ENCODE data around the gene CAMKK1.

Gene CAMKK1

DNA sequence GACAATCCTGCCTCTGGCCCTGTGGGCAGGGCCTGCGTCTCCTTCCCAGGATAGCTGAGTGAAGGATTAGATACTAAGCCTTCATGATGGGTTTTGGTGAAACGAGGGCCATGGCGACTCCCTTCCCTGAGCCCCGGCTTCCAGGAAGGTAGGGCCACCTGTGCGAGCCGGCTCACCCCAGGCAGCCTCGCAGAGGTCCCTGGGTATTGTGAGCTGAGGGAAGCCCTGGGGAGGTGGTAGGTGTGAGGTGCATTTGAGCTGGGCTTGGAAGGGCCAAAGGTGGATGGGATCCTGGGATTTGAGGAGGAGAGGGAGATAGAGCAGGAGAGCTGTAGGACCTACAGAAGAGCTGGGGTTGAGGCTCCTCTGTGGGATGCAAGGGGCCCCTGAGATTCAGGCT lies 29.9 kb upstream of the CAMKK1 start:
- no peak for DNase-seq (ENCODE audit: low spot score)
- Histone ChIP-seq H3K27ac (ENCODE audit: poor library complexity, severe bottlenecking) (no peak overlapping the region), H3K36me3 (ENCODE audit: low read depth) (no peaks in the 10 kb centered on the region), H3K4me3 (ENCODE audit: severe bottlenecking) (no peak overlapping the region), H3K27me3 (ENCODE audit: insufficient read depth, poor library complexity, severe bottlenecking) (no peaks in the 10 kb centered on the region), H3K4me1 (ENCODE audit: insufficient read depth, poor library complexity, severe bottlenecking) (no peaks in the 10 kb centered on the region), H3K9me3 (ENCODE audit: severe bottlenecking) (no peaks in the 10 kb centered on the region)
- TF ChIP-seq, protein P1, sequence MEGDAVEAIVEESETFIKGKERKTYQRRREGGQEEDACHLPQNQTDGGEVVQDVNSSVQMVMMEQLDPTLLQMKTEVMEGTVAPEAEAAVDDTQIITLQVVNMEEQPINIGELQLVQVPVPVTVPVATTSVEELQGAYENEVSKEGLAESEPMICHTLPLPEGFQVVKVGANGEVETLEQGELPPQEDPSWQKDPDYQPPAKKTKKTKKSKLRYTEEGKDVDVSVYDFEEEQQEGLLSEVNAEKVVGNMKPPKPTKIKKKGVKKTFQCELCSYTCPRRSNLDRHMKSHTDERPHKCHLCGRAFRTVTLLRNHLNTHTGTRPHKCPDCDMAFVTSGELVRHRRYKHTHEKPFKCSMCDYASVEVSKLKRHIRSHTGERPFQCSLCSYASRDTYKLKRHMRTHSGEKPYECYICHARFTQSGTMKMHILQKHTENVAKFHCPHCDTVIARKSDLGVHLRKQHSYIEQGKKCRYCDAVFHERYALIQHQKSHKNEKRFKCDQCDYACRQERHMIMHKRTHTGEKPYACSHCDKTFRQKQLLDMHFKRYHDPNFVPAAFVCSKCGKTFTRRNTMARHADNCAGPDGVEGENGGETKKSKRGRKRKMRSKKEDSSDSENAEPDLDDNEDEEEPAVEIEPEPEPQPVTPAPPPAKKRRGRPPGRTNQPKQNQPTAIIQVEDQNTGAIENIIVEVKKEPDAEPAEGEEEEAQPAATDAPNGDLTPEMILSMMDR (IDR thresholded peaks at IDR 0.05; ENCODE audit: poor library complexity, severe bottlenecking) = no peak
- no peak for ATAC-seq (ENCODE audit: low read depth)

DNA sequence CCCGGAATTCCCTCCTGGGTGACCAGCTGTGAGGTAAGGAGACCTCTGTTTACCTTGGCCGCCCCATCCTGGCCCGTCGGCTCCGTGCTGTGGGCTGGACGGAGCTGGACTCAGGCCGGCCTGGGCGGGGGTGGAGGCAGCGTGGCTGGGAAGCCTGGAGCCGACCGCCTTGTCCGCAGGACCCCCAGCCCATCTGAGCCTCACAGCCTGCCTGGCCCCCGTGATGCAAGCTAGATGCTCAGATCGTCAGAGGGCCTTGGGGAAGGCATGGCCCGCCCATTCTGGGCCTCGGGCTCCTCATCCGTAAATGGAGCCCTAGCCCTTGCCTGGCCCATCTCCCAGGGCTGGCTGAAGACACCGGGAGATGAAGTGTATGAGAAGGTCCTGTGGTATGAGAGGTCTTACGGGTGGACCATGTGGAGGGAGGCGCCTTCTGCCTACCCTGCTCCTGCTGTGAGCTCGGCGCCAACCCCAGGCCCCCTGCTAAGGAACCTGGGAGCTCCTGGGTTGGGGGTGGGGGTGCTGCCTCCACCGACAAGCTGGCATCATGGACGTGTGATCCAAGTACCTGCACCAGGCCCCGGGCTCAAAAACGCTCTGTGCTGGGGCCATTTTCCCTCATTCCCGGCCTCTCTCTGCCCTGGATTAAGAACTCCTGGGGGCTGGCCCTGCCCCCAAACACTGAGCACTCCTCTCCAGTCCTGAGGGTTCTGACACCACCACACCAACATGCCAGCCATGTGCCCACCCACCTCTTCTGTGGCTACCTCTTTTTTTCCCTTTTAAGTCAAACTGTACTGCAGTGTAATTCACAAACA lies 28.9 kb upstream of the CAMKK1 start:
- Histone ChIP-seq H3K27me3 (ENCODE audit: insufficient read depth, poor library complexity, severe bottlenecking) (no peaks in the 10 kb centered on the region), H3K36me3 (ENCODE audit: low read depth) (no peaks in the 10 kb centered on the region), H3K27ac (ENCODE audit: poor library complexity, severe bottlenecking) (no peak overlapping the region), H3K4me1 (ENCODE audit: insufficient read depth, poor library complexity, severe bottlenecking) (no peaks in the 10 kb centered on the region), H3K9me3 (ENCODE audit: severe bottlenecking) (no peaks in the 10 kb centered on the region), H3K4me3 (ENCODE audit: severe bottlenecking) (no peak overlapping the region)
- ATAC-seq (ENCODE audit: low read depth) (no peak), DNase-seq (ENCODE audit: low spot score) (no peak)
- TF ChIP-seq, protein P1 (IDR thresholded peaks at IDR 0.05; ENCODE audit: poor library complexity, severe bottlenecking) = no peak

DNA sequence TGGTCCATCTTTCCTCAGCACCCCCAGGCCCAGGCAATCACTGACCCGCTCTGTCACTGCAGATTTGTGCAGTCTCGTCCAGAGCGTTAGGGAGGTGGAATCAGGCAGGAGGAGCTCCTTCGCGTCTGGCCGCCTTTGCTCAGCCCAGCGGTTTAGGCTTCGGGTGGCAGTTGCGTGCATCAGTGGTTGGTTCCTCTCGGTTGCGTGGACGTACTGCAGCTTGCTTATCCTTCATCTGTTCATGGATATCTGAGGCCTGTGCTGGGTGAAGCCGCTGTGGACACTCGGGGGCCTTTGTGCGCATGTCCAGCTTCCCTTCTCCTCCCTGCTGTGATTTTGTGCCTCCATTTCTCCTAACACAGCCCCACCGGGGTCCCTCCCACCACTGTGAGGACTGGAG lies 28.2 kb upstream of the CAMKK1 start:
- TF ChIP-seq, protein P1 (IDR thresholded peaks at IDR 0.05; ENCODE audit: poor library complexity, severe bottlenecking) = no peak
- ATAC-seq (ENCODE audit: low read depth) = no peak
- Histone ChIP-seq H3K27ac (ENCODE audit: poor library complexity, severe bottlenecking) (no peak overlapping the region), H3K27me3 (ENCODE audit: insufficient read depth, poor library complexity, severe bottlenecking) (no peaks in the 10 kb centered on the region), H3K9me3 (ENCODE audit: severe bottlenecking) (no peaks in the 10 kb centered on the region), H3K4me3 (ENCODE audit: severe bottlenecking) (no peak overlapping the region), H3K36me3 (ENCODE audit: low read depth) (no peaks in the 10 kb centered on the region), H3K4me1 (ENCODE audit: insufficient read depth, poor library complexity, severe bottlenecking) (no peaks in the 10 kb centered on the region)
- DNase-seq (ENCODE audit: low spot score) = no peak

DNA sequence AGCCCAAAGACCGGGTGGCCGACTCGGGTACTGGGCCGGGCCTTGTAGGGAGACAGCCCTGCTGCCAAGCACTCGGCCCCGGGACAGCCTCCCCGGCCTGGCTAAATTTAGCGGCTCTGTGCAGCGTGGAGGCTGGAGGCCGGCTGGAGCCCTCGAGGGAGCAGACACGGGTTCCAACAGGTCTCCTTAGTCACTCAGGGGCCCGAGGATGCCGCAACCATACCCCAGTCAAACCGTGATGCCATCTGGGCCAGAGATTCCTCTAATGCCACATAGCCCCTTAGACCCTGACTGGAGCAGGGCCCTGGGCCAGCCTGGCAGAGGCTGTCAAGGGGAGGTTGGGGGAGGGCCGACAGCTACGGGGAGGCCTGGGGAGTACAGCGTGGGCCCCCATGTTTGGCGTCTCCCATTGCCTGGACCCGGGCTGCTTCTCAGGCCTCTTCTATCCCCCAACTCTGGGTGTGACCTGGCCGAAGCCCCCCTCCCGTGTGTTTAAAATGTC lies 26.3 kb upstream of the CAMKK1 start:
- TF ChIP-seq, protein P1 (IDR thresholded peaks at IDR 0.05; ENCODE audit: poor library complexity, severe bottlenecking) = no peak
- Histone ChIP-seq H3K4me1 (ENCODE audit: insufficient read depth, poor library complexity, severe bottlenecking) (no peaks in the 10 kb centered on the region), H3K9me3 (ENCODE audit: severe bottlenecking) (no peaks in the 10 kb centered on the region), H3K27me3 (ENCODE audit: insufficient read depth, poor library complexity, severe bottlenecking) (no peaks in the 10 kb centered on the region), H3K4me3 (ENCODE audit: severe bottlenecking) (no peak overlapping the region), H3K36me3 (ENCODE audit: low read depth) (no peaks in the 10 kb centered on the region), H3K27ac (ENCODE audit: poor library complexity, severe bottlenecking) (no peak overlapping the region)
- ATAC-seq (ENCODE audit: low read depth) = no peak
- no peak for DNase-seq (ENCODE audit: low spot score)

Data from RWPE2 (cell line).